ENCODE results near the gene HTR2A. TPM values are rescaled to one million over a fixed set of nuclear protein-coding genes. Genes with fewer than 3 reads are reported as not detected.

Gene HTR2A
- total RNA-seq, 1 donor from 2014 or later = 0.19 TPM

DNA sequence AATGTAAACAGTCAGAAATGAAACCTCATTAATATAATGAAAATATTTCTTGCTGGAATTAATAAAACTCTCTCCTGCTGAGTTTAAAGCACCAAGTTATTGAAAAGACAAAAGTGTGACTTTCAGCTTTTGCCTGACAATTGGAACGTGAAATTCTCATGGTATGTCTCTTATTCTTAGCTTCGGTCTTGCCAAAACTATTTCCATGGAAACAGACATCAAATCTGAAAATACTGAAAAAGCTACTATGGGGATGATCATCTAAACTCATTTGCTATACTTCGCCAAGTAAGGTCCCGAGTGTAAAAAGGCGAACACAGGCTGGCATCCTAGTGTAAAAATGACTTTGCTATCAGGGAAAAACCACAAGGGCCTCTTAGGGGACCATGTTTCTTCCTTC, 22.8 kb downstream of the HTR2A start:
- Histone ChIP-seq H3F3A (ENCODE audit: low read depth) (no peaks in the 10 kb centered on the region), H3K36me3 (no peaks in the 10 kb centered on the region)
- TF ChIP-seq EZH2 (IDR thresholded peaks at IDR 0.05) (no peak), EZH2phosphoT487 (IDR thresholded peaks at IDR 0.05) (no peak)
- TF ChIP-seq, protein P1, sequence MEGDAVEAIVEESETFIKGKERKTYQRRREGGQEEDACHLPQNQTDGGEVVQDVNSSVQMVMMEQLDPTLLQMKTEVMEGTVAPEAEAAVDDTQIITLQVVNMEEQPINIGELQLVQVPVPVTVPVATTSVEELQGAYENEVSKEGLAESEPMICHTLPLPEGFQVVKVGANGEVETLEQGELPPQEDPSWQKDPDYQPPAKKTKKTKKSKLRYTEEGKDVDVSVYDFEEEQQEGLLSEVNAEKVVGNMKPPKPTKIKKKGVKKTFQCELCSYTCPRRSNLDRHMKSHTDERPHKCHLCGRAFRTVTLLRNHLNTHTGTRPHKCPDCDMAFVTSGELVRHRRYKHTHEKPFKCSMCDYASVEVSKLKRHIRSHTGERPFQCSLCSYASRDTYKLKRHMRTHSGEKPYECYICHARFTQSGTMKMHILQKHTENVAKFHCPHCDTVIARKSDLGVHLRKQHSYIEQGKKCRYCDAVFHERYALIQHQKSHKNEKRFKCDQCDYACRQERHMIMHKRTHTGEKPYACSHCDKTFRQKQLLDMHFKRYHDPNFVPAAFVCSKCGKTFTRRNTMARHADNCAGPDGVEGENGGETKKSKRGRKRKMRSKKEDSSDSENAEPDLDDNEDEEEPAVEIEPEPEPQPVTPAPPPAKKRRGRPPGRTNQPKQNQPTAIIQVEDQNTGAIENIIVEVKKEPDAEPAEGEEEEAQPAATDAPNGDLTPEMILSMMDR (IDR thresholded peaks at IDR 0.05) = no peak

DNA sequence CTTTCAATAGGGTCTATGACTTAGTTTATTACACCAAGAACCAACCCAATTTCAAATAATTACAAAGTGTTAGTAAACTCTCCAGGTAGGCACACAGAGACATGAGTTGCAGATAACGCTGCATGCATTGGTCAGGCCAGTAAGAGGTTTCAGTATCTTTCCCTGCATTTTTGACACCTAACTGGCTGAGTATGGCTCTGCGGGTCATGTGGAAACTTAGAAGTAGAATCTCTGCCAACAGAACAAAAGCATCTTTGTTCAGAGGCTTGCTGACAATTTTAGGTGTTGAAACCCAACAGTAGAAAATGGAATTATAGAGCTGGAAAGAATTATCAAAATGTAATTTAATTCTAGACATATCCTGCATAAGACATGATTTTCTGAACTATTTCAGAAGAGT, 25.3 kb downstream of the HTR2A start:
- Histone ChIP-seq H3K36me3 (no peaks in the 10 kb centered on the region), H3K4me1 (no peaks in the 10 kb centered on the region), H3K27ac (no peak overlapping the region), H3K9me3 (ENCODE audit: low read depth) (no peaks in the 10 kb centered on the region), H3K79me2 (ENCODE audit: low read depth) (no peaks in the 10 kb centered on the region), H3F3A (ENCODE audit: low read depth) (no peaks in the 10 kb centered on the region), H3K4me2 (no peak overlapping the region), H2AFZ (replicated peaks) (no peak overlapping the region), H3K27me3 (no peaks in the 10 kb centered on the region), H3K4me3 (no peak overlapping the region), H4K20me1 (ENCODE audit: low read depth) (no peaks in the 10 kb centered on the region), H3K9ac (no peak overlapping the region)
- Mint-ChIP-seq H3K27ac (no peak overlapping the region), H3K4me3 (no peak overlapping the region), H3K36me3 (no peaks in the 10 kb centered on the region), H3K9me3 (no peaks in the 10 kb centered on the region), H3K4me1 (peaks cover 5% of the 10 kb centered on the region), H3K27me3 (ENCODE audit: insufficient read depth, low read depth) (peaks cover 3% of the 10 kb centered on the region)
- TF ChIP-seq EZH2phosphoT487 (IDR thresholded peaks at IDR 0.05) = no peak
- TF ChIP-seq, protein P1 (IDR thresholded peaks at IDR 0.05) = no peak
- no peak for TF ChIP-seq EZH2 (IDR thresholded peaks at IDR 0.05)
- no peak for DNase-seq (ENCODE audit: low spot score)

More for the DNA sequence above, 22.8 kb downstream of the HTR2A start:
- Mint-ChIP-seq H3K4me1 (peaks cover 5% of the 10 kb centered on the region), H3K27me3 (ENCODE audit: insufficient read depth, low read depth) (no peaks in the 10 kb centered on the region), H3K27ac (no peak overlapping the region), H3K36me3 (no peaks in the 10 kb centered on the region), H3K9me3 (no peaks in the 10 kb centered on the region), H3K4me3 (no peak overlapping the region)
- Histone ChIP-seq H4K20me1 (ENCODE audit: low read depth) (no peaks in the 10 kb centered on the region), H3K79me2 (ENCODE audit: low read depth) (no peaks in the 10 kb centered on the region), H3K9me3 (ENCODE audit: low read depth) (no peaks in the 10 kb centered on the region), H3K9ac (no peak overlapping the region), H3K4me1 (no peaks in the 10 kb centered on the region), H3K27me3 (no peaks in the 10 kb centered on the region), H3K4me3 (no peak overlapping the region), H3K4me2 (no peak overlapping the region), H3K27ac (no peak overlapping the region), H2AFZ (replicated peaks) (no peak overlapping the region)
- no peak for DNase-seq (ENCODE audit: low spot score)

DNA sequence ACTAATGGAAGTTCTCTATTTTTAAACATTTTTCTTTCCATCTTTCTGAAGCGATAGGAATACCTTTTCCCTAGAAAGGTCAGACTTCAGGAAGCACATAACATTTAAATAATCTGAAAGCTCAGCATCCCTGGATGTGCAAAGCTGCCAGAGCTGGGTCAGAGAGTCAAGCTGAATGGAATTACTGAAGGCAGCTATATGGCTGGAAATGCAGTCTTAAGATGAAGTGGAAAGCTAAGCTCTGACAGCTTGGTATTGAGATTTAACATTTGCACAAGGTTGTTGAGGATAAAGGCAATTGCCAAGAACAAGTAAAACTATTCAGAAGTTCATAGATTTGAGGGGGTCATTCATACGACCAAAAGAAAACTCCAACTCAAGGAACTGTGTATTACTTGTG, 28.8 kb downstream of the HTR2A start:
- peaks cover 4% of the 10 kb centered on the region for H3K27me3 Mint-ChIP-seq (ENCODE audit: insufficient read depth, low read depth)
- H3K4me1 ChIP-seq = no peaks in the 10 kb centered on the region
- no peak overlapping the region for H3K4me3 Mint-ChIP-seq
- no peaks in the 10 kb centered on the region for H3K9me3 ChIP-seq (ENCODE audit: low read depth)
- H3K36me3 Mint-ChIP-seq = no peaks in the 10 kb centered on the region
- H3K27ac Mint-ChIP-seq = no peak overlapping the region
- DNase-seq (ENCODE audit: low spot score) = no peak
- H3K4me3 ChIP-seq = no peak overlapping the region
- no peaks in the 10 kb centered on the region for H3F3A ChIP-seq (ENCODE audit: low read depth)
- H3K27ac ChIP-seq = no peak overlapping the region
- no peaks in the 10 kb centered on the region for H3K27me3 ChIP-seq
- no peaks in the 10 kb centered on the region for H3K4me1 Mint-ChIP-seq
- H3K79me2 ChIP-seq (ENCODE audit: low read depth) = no peaks in the 10 kb centered on the region
- no peak overlapping the region for H3K9ac ChIP-seq
- no peaks in the 10 kb centered on the region for H4K20me1 ChIP-seq (ENCODE audit: low read depth)
- TF ChIP-seq EZH2 (IDR thresholded peaks at IDR 0.05) = no peak
- no peak for TF ChIP-seq EZH2phosphoT487 (IDR thresholded peaks at IDR 0.05)
- TF ChIP-seq, protein P1 (IDR thresholded peaks at IDR 0.05) = no peak
- H3K9me3 Mint-ChIP-seq = no peaks in the 10 kb centered on the region
- no peaks in the 10 kb centered on the region for H3K36me3 ChIP-seq
- no peak overlapping the region for H3K4me2 ChIP-seq
- no peak overlapping the region for H2AFZ ChIP-seq (replicated peaks)

Measured in neural progenitor cell (in vitro differentiated cells).